ENCODE results near the gene PCNX2. TPM values are rescaled to one million over a fixed set of nuclear protein-coding genes. Genes with fewer than 3 reads are reported as not detected.

The PCNX2 gene
- total RNA-seq, 1 experiment from 2014 or later: 63.4 TPM

DNA sequence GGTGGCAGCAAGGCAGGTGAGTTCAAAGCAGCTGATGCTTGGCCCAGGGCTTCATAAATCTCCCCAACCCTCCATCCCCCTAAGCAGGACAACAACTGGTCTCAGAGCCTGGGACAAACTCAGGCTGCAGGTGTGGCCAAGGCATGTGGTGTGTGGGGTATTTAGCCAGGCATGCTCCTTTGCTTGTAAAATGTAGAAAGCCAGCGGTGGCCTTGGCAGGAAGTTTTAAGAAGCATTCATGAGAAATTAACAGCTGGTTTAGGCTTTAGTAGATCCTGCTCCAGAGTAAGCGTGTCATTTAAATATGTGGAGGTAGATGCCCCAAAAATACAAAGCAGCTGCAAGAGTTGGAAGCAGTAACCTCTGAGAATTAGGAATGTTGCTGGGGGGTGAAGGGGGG lies 300.3 kb downstream of the PCNX2 start:
- Mint-ChIP-seq H3K27me3 (ENCODE audit: unreplicated experiment) (no peaks in the 10 kb centered on the region), H3K36me3 (ENCODE audit: insufficient read depth, unreplicated experiment) (peaks cover 34% of the 10 kb centered on the region), H3K9me3 (ENCODE audit: low read depth, unreplicated experiment) (peaks cover 11% of the 10 kb centered on the region), H3K27ac (ENCODE audit: unreplicated experiment) (no peak overlapping the region), H3K4me1 (ENCODE audit: low read depth, unreplicated experiment) (no peaks in the 10 kb centered on the region), H3K4me3 (ENCODE audit: low read depth, unreplicated experiment) (no peak overlapping the region)
- DNase-seq: no peak
- TF ChIP-seq CTCF (IDR thresholded peaks at IDR 0.05; ENCODE audit: unreplicated experiment): no peak
- no TSS peak for BruUV-seq (replicated peaks)
- intact Hi-C loops (cut with micrococcal nuclease; ENCODE audit: unreplicated experiment): no loop called here
- CTCF ChIA-PET: no interaction called here

GRCh38 chr1:232993555-232993954 lies 302.0 kb downstream of the PCNX2 start:
- no peaks in the 10 kb centered on the region for H3K4me1 Mint-ChIP-seq (ENCODE audit: low read depth, unreplicated experiment)
- peaks cover 11% of the 10 kb centered on the region for H3K9me3 Mint-ChIP-seq (ENCODE audit: low read depth, unreplicated experiment)
- DNase-seq: no peak
- no peak overlapping the region for H3K4me3 Mint-ChIP-seq (ENCODE audit: low read depth, unreplicated experiment)
- intact Hi-C loops (cut with micrococcal nuclease; ENCODE audit: unreplicated experiment): no loop called here
- no peak overlapping the region for H3K27ac Mint-ChIP-seq (ENCODE audit: unreplicated experiment)
- no TSS peak for BruUV-seq (replicated peaks)
- TF ChIP-seq CTCF (IDR thresholded peaks at IDR 0.05; ENCODE audit: unreplicated experiment): no peak
- H3K36me3 Mint-ChIP-seq (ENCODE audit: insufficient read depth, unreplicated experiment): peaks cover 34% of the 10 kb centered on the region
- CTCF ChIA-PET: no interaction called here
- no peaks in the 10 kb centered on the region for H3K27me3 Mint-ChIP-seq (ENCODE audit: unreplicated experiment)

DNA sequence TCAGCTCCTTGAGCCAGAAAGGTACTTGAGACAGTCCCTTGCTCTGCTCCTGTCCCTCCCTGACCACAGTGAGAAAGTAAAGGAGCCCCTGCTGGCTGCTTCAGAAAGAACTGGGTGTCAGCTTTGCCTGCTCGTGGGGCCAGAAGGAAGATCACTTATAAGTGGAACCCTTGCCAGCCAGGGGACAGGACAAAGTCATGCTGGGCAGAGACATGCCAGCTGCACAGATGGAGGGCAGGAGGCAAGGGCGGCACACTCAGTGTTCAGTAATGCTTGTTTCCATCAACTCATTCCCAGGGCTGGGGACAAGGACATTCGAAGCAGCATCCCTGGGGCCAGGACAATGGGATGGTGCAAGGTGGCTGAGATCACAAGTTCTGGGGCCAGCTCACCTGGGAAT lies 303.3 kb downstream of the PCNX2 start:
- TF ChIP-seq CTCF (IDR thresholded peaks at IDR 0.05; ENCODE audit: unreplicated experiment): no peak
- H3K4me3 Mint-ChIP-seq (ENCODE audit: low read depth, unreplicated experiment): no peak overlapping the region
- H3K27ac Mint-ChIP-seq (ENCODE audit: unreplicated experiment): no peak overlapping the region
- CTCF ChIA-PET: no interaction called here
- H3K36me3 Mint-ChIP-seq (ENCODE audit: insufficient read depth, unreplicated experiment): peaks cover 26% of the 10 kb centered on the region
- no peaks in the 10 kb centered on the region for H3K27me3 Mint-ChIP-seq (ENCODE audit: unreplicated experiment)
- no peak for DNase-seq
- H3K4me1 Mint-ChIP-seq (ENCODE audit: low read depth, unreplicated experiment): no peaks in the 10 kb centered on the region
- peaks cover 11% of the 10 kb centered on the region for H3K9me3 Mint-ChIP-seq (ENCODE audit: low read depth, unreplicated experiment)
- BruUV-seq (replicated peaks): no TSS peak
- intact Hi-C loops (cut with micrococcal nuclease; ENCODE audit: unreplicated experiment): no loop called here

GRCh38 chr1:232991238-232991637 lies 304.3 kb downstream of the PCNX2 start:
- Mint-ChIP-seq H3K36me3 (ENCODE audit: insufficient read depth, unreplicated experiment) (peaks cover 17% of the 10 kb centered on the region), H3K27me3 (ENCODE audit: unreplicated experiment) (no peaks in the 10 kb centered on the region), H3K27ac (ENCODE audit: unreplicated experiment) (no peak overlapping the region)

More at GRCh38 chr1:232991238-232991637, 304.3 kb downstream of the PCNX2 start:
- Mint-ChIP-seq H3K9me3 (ENCODE audit: low read depth, unreplicated experiment) (peaks cover 11% of the 10 kb centered on the region), H3K4me3 (ENCODE audit: low read depth, unreplicated experiment) (no peak overlapping the region), H3K4me1 (ENCODE audit: low read depth, unreplicated experiment) (no peaks in the 10 kb centered on the region)
- no TSS peak for BruUV-seq (replicated peaks)
- TF ChIP-seq CTCF (IDR thresholded peaks at IDR 0.05; ENCODE audit: unreplicated experiment): no peak
- no peak for DNase-seq
- intact Hi-C loops (cut with micrococcal nuclease; ENCODE audit: unreplicated experiment): no loop called here
- CTCF ChIA-PET: no interaction called here

Measured in Calu3 (cell line).